GM18861 (cell line): ENCODE results near the gene TFDP1.

Source experiments
- ATAC-seq: cut with Tn5 transposase; IDR thresholded peaks from one replicate; pipeline ENCODE4 v1.9.1; 2021; ENCODE audit not compliant: unreplicated experiment

Gene TFDP1

DNA sequence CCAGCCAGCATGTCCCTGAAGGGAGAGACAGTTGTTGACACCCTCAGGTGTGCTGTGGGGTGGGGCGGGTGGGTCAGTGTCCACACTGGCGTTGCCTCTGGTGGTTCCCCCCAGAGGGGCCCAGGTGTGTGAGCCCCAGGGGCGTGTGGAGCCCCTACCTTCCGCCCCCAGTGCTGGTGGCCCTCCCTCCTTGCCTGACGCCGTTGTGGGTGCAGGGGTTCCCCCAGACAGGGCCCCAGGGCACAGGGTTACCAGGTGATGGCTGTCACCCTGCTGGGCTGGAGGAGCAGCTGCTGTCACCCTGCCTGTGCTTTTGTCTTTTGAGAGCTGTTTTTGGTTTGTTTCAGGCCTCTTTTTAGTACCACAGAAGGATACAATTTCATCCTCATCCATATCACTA, 46.3 kb downstream of the TFDP1 start:
- ATAC-seq = no peak

DNA sequence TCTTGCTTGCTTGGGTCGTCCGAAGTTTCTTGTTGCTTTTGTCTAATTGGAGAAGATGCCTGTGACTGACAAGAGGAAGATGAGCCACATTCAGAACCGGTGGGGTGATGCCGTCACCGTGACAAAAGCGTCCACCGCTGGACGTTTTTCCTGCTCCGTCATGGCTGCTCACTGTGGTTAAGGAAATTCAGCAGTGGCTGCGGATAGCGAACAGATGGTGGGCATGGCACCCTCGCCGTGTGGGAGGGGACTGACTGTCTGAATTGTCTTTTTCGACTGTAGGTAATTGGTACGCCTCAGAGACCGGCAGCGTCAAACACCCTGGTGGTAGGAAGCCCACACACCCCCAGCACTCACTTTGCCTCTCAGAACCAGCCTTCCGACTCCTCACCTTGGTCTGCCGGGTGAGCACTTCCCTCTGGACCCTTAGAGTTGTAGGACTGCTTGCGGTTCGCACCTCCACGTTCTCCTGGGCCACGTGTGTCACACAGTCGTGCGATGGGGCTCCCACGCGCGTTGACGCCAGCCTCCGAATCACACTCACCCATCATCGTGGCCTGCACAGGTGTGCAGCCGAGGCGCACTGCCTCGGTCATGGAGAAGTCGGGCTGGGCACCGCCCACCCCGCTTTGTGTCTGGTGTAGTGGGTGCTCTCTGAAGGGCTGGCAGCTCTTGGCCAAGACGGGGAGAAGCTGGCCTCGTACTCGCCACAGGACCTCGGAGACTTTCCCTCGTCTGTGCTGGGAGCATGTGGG, 47.0 kb downstream of the TFDP1 start:
- no peak for ATAC-seq

GRCh38 chr13:113632706-113633484, 48.3 kb downstream of the TFDP1 start:
- no peak for ATAC-seq

DNA sequence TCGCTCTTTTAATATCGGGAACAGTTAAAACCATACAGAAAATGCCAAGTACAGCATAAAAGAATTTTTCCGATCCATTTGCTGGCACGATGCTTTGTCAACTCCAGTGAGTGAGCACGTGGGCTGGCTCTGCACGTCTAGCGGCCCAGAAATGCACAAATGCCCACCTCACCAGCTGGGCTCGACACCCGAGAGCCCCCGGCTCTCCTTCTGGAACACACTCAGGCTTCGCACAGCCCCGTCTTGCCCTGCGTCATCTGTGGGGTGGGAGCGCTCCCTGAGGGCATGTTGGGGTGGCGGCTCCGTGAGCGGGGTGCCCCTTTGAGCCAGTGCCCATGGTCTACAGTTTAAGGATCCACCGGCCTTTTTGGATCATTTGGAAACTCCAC, 48.9 kb downstream of the TFDP1 start:
- ATAC-seq = no peak

DNA sequence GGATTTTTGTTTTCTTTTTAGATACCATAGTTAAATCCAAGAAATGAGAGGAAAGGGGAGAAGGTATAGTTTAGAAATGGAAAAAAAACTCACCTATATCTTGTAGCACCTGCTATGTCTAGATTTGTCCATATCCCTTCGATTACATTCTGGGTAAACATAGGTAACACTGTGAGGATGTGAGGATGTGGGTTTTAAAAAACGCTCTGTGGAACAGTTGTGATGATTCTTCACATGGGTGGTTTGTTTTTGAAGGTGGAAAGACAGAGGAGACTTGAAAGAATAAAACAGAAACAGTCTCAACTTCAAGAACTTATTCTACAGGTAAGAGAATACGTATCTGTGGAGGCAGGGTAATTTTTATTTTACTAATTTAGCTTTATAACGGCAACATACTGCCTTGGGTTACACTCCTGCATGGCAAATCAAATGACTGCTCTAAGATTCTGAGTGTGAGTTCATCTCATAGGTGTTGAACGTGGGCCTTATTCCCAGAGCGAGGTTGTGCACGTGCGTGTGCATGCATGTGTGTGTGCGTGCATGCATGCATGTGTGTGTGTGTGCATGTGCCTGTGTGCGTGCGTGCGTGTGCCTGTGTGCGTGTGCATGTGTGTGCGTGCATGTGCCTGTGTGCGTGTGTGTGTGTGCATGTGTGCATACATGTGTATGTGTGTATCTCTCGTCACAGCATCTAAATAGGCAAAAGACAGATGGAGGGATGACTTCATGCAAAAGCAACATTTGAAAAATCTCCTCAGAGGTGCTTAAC, 49.9 kb downstream of the TFDP1 start:
- ATAC-seq = no peak

- ATAC-seq = no peak
Measured at GRCh38 chr13:113635048-113635420, 50.5 kb downstream of the TFDP1 start.

GRCh38 chr13:113635709-113636108, 51.2 kb downstream of the TFDP1 start:
- no peak for ATAC-seq

DNA sequence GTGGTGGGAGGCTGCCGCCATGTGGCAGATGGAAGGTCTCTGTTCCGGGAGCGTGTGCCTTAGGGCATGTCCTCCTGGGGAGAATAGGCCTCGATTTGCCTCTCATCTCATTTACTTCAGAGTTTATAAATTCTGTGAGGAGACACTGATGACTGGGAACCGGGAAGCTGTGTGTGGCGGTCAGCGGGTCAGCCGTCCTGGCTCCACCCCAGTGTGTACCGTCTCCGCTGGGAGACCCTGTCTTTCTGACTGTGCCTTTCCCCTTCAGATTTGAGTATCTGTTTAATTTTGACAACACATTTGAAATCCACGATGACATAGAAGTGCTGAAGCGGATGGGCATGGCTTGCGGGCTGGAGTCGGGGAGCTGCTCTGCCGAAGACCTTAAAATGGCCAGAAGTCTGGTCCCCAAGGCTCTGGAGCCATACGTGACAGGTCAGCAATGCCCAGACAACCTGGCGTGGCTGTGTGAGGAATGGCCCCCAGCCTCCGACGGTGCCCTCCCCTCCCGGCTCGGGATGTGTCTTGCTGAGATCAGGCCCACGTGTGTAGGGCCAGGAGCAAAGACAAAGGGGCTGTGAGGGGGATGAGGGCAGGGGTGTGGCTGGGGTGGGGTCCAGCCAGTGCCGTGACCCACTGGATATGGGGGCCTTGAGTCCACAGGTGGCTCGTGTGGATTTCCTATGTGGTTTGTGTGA, 51.9 kb downstream of the TFDP1 start:
- no peak for ATAC-seq

- ATAC-seq = no peak
Measured at GRCh38 chr13:113637262-113638160, 53.0 kb downstream of the TFDP1 start.

DNA sequence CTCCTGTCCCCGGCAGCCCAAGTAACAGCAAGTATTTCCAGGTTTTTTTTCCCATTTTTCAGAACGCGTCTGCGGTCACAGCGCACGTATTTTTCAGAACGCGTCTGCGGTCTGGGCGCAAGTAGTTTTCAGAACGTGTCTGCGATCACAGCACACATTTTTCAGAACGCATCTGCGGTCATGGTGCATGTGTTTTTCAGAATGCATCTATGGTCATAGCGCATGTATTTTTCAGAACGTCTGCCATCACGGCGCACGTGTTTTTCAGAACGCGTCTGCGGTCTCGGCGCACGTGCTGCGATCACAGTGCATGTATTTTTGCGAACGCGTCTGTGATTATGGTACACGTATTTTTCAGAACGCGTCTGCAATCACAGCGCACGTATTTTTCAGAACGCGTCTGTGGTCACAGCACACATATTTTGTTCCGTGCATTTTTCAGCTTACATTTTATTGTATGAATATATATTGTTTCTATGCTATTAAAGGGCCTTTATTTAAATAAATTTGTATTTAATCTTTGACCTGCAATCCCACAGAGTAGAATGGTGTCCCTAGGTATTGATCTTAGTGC, 53.7 kb downstream of the TFDP1 start:
- no peak for ATAC-seq

DNA sequence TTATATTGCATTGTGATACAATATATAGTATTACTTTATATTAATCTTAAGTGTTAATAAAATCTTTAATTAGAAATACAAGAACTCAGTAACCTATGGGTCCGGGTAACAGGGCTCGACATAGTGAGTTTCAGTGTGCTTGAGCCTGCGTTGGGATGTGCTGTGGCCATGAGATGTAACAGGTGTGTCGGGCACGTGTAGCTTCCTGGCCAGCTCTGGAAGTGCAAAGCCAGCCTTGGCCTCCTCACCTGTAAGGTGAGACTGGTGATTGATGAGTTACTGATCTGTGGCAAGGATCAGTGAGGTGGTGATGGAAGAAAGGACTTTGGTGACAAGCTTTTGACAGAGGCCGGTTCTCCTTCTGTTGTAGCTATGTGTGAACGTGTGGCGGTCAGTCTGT, 54.3 kb downstream of the TFDP1 start:
- no peak for ATAC-seq

- ATAC-seq = no peak
Measured at GRCh38 chr13:113639616-113640262, 55.2 kb downstream of the TFDP1 start.

GRCh38 chr13:113641426-113641825, 56.9 kb downstream of the TFDP1 start:
- ATAC-seq = no peak

DNA sequence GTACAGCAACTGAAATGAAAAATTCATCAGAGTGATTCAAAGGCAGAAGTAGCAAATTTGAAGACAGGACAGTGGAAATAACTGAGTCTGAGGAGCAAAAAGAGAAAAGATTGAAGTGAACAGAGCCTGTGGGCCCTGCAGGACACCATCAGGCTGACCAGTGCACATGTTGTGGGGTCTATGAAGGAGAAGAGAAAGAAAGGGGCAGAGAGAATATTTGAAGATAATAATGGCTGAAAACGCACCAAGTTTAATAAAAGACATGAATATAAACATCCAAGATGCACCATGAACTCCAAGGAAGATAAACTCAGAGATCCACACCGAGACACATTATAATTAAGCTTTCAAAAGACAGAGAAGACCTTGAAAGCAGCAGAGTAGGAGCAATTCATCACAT, 58.0 kb downstream of the TFDP1 start:
- no peak for ATAC-seq

- no peak for ATAC-seq
Measured at GRCh38 chr13:113643593-113643992, 59.0 kb downstream of the TFDP1 start.

- no peak for ATAC-seq
Measured at GRCh38 chr13:113644800-113645199, 60.2 kb downstream of the TFDP1 start.

DNA sequence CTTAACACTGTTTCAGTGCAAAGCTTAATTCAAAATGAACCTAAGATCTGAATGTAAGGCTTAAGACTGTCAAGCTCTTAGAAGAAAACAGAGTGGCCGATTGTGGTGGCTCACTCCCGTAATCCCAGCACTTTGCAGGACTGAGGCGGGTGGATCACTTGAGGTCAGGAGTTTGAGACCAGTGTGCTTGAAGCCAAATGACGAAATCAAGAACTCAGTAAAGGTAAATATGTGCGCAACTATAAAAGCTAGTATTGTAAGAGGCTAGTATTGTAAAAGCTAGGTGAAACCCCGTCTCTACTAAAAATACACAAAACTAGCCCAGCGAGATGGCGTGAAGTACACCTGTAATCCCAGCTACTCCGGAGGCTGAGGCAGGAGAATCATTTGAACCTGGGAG, 60.8 kb downstream of the TFDP1 start:
- ATAC-seq = no peak

DNA sequence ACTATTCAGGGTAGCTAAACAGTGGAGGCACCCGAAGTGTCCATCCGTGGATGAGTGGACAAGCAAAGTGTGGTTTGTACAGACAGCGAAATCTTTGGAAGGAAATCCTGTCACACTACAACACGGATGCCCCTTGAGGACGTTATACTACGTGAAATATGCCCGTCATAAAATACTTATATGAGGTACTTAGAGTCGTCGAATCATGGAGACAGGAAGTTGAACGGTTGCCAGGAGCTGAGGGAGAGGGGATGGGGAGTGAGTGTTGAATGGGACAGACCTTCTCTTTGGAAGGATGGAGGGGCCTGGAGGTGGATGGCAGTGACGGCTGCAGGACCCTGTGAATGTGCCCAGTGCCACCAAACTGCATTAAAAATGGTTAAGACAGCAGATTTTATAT, 61.8 kb downstream of the TFDP1 start:
- ATAC-seq = no peak

DNA sequence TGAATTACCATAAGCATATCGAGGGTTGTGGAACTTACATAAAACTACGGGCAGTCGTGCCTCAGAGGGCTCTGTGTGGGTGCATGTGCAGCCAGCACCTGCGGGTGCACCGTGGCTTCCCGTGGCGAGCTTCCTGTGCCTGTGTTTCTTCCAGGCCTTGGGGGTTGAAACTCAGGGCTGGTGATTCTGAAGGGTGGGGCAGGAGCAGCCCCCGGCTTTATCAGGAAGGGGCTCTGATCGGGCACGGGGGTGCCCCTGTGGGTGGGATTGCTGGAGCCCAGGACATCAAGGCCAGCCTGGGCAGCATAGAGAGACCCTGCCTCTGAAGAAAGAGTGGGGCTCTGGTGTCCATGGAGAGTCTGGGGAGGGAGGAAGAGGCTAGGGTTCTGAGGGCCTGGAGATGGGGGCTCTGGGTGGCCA, 62.4 kb downstream of the TFDP1 start:
- ATAC-seq = no peak
